Natural killer cell (primary cell): ENCODE measurements around the gene LMAN1L. TPM values are rescaled to one million over a fixed set of nuclear protein-coding genes. Genes with fewer than 3 reads are reported as not detected.

Source experiments
- ATAC-seq, 3 donors: fragments of 150-1000 bp in 2 of 3; fragments of 200-7000 bp in 1 of 3; cut with Tn5 transposase; 1 replicate in 1 of 3; 2 replicates in 2 of 3; pipeline ENCODE4 v1.10.0; 2021; ENCODE audit warnings: mild to moderate bottlenecking in 2 of 3, moderate library complexity in 2 of 3
- DNase-seq, 2 donors: peaks; one replicate each; pipeline versions ENCODE4 v3.0.0 to v3.0.0-alpha.2; 2013 to 2021; ENCODE audit warnings: mixed read lengths in 1 of 2
- H3K27ac ChIP-seq: one replicate; pipeline ENCODE4 v1.5.1; 2013; ENCODE audit warnings: mild to moderate bottlenecking, low read length
- H3K27me3 ChIP-seq: one replicate; pipeline ENCODE4 v1.6.1; 2013; ENCODE audit warnings: low read length; ENCODE audit not compliant: control insufficient read depth, insufficient read depth
- H3K36me3 ChIP-seq: one replicate; pipeline ENCODE4 v1.6.1; 2013; ENCODE audit warnings: low read length; ENCODE audit not compliant: control insufficient read depth, insufficient read depth
- H3K4me1 ChIP-seq: one replicate; pipeline ENCODE4 v1.6.1; 2013; ENCODE audit warnings: low read length; ENCODE audit not compliant: control insufficient read depth, insufficient read depth
- H3K4me3 ChIP-seq: one replicate; pipeline ENCODE4 v1.5.1; 2013; ENCODE audit warnings: low read length
- H3K9me3 ChIP-seq: one replicate; pipeline ENCODE4 v1.6.1; 2013; ENCODE audit warnings: low read length; ENCODE audit not compliant: control insufficient read depth, insufficient read depth
- H3K27ac Mint-ChIP-seq, 2 donors: one replicate each; pipeline ENCODE4 v1.8.0; 2022; ENCODE audit warnings: mild to moderate bottlenecking in 2 of 2, mixed read lengths in 2 of 2, moderate library complexity in 1 of 2
- H3K27me3 Mint-ChIP-seq, 2 donors: one replicate each; pipeline ENCODE4 v1.8.0; 2022; ENCODE audit warnings: low read depth in 2 of 2, mixed read lengths in 2 of 2
- H3K36me3 Mint-ChIP-seq: one replicate; pipeline ENCODE4 v1.8.0; 2022; ENCODE audit warnings: mixed read lengths
- H3K4me1 Mint-ChIP-seq, 2 donors: one replicate each; pipeline ENCODE4 v1.8.0; 2022; ENCODE audit warnings: mixed read lengths in 2 of 2
- H3K4me3 Mint-ChIP-seq: one replicate; pipeline ENCODE4 v1.8.0; 2022; ENCODE audit warnings: mild to moderate bottlenecking, moderate library complexity, mixed read lengths
- H3K9me3 Mint-ChIP-seq, 2 donors: one replicate each; pipeline ENCODE4 v1.8.0; 2022; ENCODE audit warnings: mixed read lengths in 2 of 2
- CTCF ChIP-seq: fragments of 200-600 bp; IDR thresholded peaks from one replicate; pipeline ENCODE4 v1.8.0; 2022; ENCODE audit warnings: antibody characterized with exemption
- whole genome bisulfite sequencing: methylation state at CpG from one replicate; pipeline ENCODE4 v1.1.7; 2013; ENCODE audit warnings: missing lambda C conversion rate; ENCODE audit not compliant: insufficient coverage; 5-methylcytosine and 5-hydroxymethylcytosine counted together
- intact Hi-C: fragments of 100-400 bp; cut with micrococcal nuclease; formaldehyde crosslinking; loops from one replicate; pipeline ENCODE4 v1.14.2; 2022
- total RNA-seq, 4 donors: library from RNA; stranded (reverse); fragments of 120-200 nt in 1 of 4; gene quantifications; one replicate each; pipeline versions ENCODE4 v1.2.3 to v1.2.4, GENCODE V29; 2013 to 2022

LMAN1L gene
- total RNA-seq = 1 to 10 TPM in 1 of 3 donors, under 1 TPM in 2; 0.72 to 1.1 (median 0.94) TPM
- 0.32 TPM for total RNA-seq (2013)

GRCh38 chr15:74812533-74812932 is at the start of gene LMAN1L:
Gene LMAN1L (plus strand): TSS chr15:74812835. CDS start chr15:74812855, 20 bp downstream.
- H3K4me1 ChIP-seq = peaks cover 20% of the 10 kb centered on the region
- intact Hi-C loops = no loop called here
- ATAC-seq (no peak), DNase-seq (no peak)
- Mint-ChIP-seq H3K4me1 (peaks cover 5 to 26% of the 10 kb centered on the region in 2 donors), H3K9me3 (no peaks in the 10 kb centered on the region), H3K27ac (no peak within 1 kb of the TSS), H3K4me3 (no peak within 1 kb of the TSS), H3K27me3 (peaks cover 0 to 5% of the 10 kb centered on the region in 2 donors), H3K36me3 (no peaks in the 10 kb centered on the region)
- WGBS = 92% methylated on average over 11 of the region's 12 CpGs
- TF ChIP-seq CTCF = no peak
- H3K27ac ChIP-seq = no peak within 1 kb of the TSS
- no peaks in the 10 kb centered on the region for H3K27me3 ChIP-seq
- no peaks in the 10 kb centered on the region for H3K36me3 ChIP-seq
- no peaks in the 10 kb centered on the region for H3K9me3 ChIP-seq
- no peak within 1 kb of the TSS for H3K4me3 ChIP-seq

GRCh38 chr15:74763416-74763815 is 49.2 kb upstream of the LMAN1L start:
- Mint-ChIP-seq H3K27me3 (peaks cover 0 to 7% of the 10 kb centered on the region in 2 donors), H3K36me3 (no peaks in the 10 kb centered on the region), H3K4me1 (no peaks in the 10 kb centered on the region), H3K4me3 (no peak overlapping the region), H3K27ac (no peak overlapping the region), H3K9me3 (no peaks in the 10 kb centered on the region)
- DNase-seq (no peak), ATAC-seq (no peak)
- Histone ChIP-seq H3K27me3 (no peaks in the 10 kb centered on the region), H3K27ac (no peak overlapping the region), H3K4me3 (no peak overlapping the region), H3K4me1 (no peaks in the 10 kb centered on the region), H3K9me3 (no peaks in the 10 kb centered on the region), H3K36me3 (no peaks in the 10 kb centered on the region)
- TF ChIP-seq CTCF = no peak
- intact Hi-C loops = no loop called here
- 90% methylated on average over 15 of the region's 15 CpGs for WGBS

GRCh38 chr15:74767167-74768098 is 45.2 kb upstream of the LMAN1L start:
- Mint-ChIP-seq H3K27me3 (peaks cover 7 to 14% of the 10 kb centered on the region in 2 donors), H3K36me3 (no peaks in the 10 kb centered on the region), H3K27ac (no peak overlapping the region), H3K4me1 (peaks cover 6 to 11% of the 10 kb centered on the region in 2 donors), H3K9me3 (no peaks in the 10 kb centered on the region), H3K4me3 (no peak overlapping the region)
- Histone ChIP-seq H3K27me3 (no peaks in the 10 kb centered on the region), H3K36me3 (no peaks in the 10 kb centered on the region), H3K27ac (no peak overlapping the region), H3K9me3 (no peaks in the 10 kb centered on the region), H3K4me3 (no peak overlapping the region), H3K4me1 (peaks cover 19% of the 10 kb centered on the region)
- ATAC-seq (no peak), DNase-seq (no peak)
- intact Hi-C loops = loop anchor here (2.0 kb wide), 1 partner anchor 393 kb away; no protein-coding TSS in a partner anchor
- WGBS = 90% methylated on average over 14 of the region's 14 CpGs
- TF ChIP-seq CTCF = no peak
